Body of pancreas (tissue), 4 donors: Measurements from ENCODE around the gene ANXA3.

Experiments used
- CTCF ChIP-seq, 7 experiments: fragments of 450-650 bp in 4 of 7; fragments of 200-600 bp in 3 of 7; sonication (generic) in 3 of 7; IDR thresholded peaks; one replicate each; pipeline ENCODE4 v1.5.1; 2016 to 2019; ENCODE audit warnings: antibody characterized with exemption in 7 of 7
- POLR2A ChIP-seq, 3 donors: fragments of 450-650 bp; IDR thresholded peaks; one replicate each; pipeline ENCODE4 v1.6.1; 2016; ENCODE audit warnings: antibody characterized with exemption in 3 of 3, mild to moderate bottlenecking in 2 of 3

DNA sequence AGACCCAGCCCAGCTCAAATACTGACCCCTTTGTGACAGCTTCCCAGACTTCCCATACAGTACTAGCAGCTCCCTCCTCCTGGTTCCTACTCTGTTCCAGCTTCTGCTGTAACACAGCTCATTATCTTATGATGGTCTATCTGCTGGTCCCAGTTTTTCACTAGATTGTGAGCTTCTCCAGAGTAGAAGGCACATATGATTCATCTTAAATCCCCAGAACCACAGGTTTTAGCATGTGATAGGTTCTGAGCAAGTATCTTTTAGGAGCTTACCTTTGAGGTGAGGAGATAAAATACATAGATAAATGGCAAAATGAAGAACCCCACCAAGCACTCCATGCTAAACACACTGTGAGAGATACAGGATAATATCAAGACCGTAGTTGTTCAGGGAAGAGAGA, 27.6 kb upstream of the ANXA3 start:
- no peak for TF ChIP-seq POLR2A (IDR thresholded peaks at IDR 0.05)
- no peak for TF ChIP-seq CTCF (IDR thresholded peaks at IDR 0.05)
